Type B pancreatic cell (in vitro differentiated cells): ENCODE data around the gene SFRP5. TPM values are rescaled to one million over a fixed set of nuclear protein-coding genes. Genes with fewer than 3 reads are reported as not detected.

Experiments
- DNase-seq: peaks from one replicate; pipeline ENCODE4 v3.0.0; 2021; ENCODE audit warnings: mixed read lengths; ENCODE audit not compliant: unreplicated experiment; ENCODE audit errors: extremely low spot score
- H3K27ac Mint-ChIP-seq: 2 replicates; pipeline ENCODE4 v1.8.0; 2021; ENCODE audit warnings: mild to moderate bottlenecking, mixed read lengths
- H3K27me3 Mint-ChIP-seq: 2 replicates; pipeline ENCODE4 v1.8.0; 2021; ENCODE audit warnings: mixed read lengths
- H3K36me3 Mint-ChIP-seq: 2 replicates; pipeline ENCODE4 v1.8.0; 2021; ENCODE audit warnings: mixed read lengths
- H3K4me1 Mint-ChIP-seq: one replicate; pipeline ENCODE4 v1.8.0; 2021; ENCODE audit warnings: mixed read lengths; ENCODE audit not compliant: unreplicated experiment
- H3K4me3 Mint-ChIP-seq: 2 replicates; pipeline ENCODE4 v1.8.0; 2021; ENCODE audit warnings: mild to moderate bottlenecking, mixed read lengths
- H3K9me3 Mint-ChIP-seq: 2 replicates; pipeline ENCODE4 v1.8.0; 2021; ENCODE audit warnings: mixed read lengths
- total RNA-seq: library from RNA; stranded (reverse); gene quantifications from 2 replicates; pipeline ENCODE4 v1.2.1, GENCODE V29; 2021; ENCODE audit warnings: low replicate concordance
- TF ChIP-seq, protein P1 (sequence below): fragments of 200-600 bp; sonication (generic); conservative IDR thresholded peaks from 2 replicates; pipeline ENCODE4 v1.5.0; 2021; ENCODE audit warnings: antibody characterized with exemption, mild to moderate bottlenecking

SFRP5 gene
- total RNA-seq, 1 donor from 2014 or later, result 5.7 TPM

DNA sequence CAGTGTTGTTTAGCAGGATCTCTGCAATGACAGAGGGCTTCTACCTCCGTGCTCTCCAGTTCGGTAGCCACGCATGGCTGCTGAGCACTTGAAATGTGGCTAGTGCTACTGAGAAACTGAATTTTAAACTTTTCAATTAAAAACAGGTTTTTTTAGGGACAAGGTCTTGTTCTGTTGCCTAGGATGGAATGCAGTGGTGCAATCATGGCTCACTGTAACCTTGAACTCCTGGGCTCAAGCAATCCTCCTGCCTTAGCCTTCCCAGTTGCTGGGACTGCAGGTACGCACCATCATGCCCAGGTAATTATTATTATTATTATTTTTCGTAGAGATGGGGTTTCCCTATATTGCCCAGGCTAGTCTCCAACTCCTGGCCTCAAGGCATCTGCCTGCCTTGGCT is 13.4 kb upstream of the SFRP5 start:
- Mint-ChIP-seq H3K27me3 (peaks cover 35% of the 10 kb centered on the region), H3K4me1 (peaks cover 10% of the 10 kb centered on the region), H3K4me3 (no peak overlapping the region), H3K27ac (no peak overlapping the region), H3K36me3 (no peaks in the 10 kb centered on the region), H3K9me3 (no peaks in the 10 kb centered on the region)
- TF ChIP-seq, protein P1, sequence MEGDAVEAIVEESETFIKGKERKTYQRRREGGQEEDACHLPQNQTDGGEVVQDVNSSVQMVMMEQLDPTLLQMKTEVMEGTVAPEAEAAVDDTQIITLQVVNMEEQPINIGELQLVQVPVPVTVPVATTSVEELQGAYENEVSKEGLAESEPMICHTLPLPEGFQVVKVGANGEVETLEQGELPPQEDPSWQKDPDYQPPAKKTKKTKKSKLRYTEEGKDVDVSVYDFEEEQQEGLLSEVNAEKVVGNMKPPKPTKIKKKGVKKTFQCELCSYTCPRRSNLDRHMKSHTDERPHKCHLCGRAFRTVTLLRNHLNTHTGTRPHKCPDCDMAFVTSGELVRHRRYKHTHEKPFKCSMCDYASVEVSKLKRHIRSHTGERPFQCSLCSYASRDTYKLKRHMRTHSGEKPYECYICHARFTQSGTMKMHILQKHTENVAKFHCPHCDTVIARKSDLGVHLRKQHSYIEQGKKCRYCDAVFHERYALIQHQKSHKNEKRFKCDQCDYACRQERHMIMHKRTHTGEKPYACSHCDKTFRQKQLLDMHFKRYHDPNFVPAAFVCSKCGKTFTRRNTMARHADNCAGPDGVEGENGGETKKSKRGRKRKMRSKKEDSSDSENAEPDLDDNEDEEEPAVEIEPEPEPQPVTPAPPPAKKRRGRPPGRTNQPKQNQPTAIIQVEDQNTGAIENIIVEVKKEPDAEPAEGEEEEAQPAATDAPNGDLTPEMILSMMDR, result no peak
- no peak for DNase-seq

DNA sequence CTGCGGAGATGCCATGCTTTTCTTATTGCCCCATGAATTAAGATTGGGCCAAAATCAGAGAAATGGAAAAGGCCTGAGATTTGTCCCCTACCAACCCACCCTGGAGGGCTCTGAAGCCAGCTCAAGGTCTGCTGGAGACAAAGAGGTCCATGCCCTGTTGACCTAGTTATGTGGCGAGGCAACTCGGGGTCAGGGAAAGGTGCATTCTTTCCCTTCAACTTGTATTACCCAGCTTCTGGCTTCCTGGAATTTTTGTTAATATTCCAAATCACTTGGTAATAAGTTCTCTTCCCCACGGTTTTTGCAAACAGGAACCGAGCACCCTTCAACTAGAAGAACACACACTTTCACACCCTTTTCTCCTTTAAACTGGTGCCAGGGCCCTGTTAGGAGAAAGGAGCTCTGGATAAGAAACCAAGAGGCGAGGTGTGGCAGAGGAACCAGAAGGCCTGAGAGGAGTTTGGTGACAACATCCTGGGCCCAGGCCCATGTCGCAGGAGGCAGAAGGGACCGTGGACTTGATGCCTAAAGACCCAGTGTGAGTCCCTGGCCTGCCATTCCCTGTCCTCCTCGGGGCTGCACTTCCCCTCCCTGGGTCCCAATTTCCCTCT is 12.5 kb upstream of the SFRP5 start:
- H3K36me3 Mint-ChIP-seq, result no peaks in the 10 kb centered on the region
- DNase-seq, result no peak
- no peak overlapping the region for H3K4me3 Mint-ChIP-seq
- TF ChIP-seq, protein P1, result no peak
- peaks cover 35% of the 10 kb centered on the region for H3K27me3 Mint-ChIP-seq
- no peaks in the 10 kb centered on the region for H3K9me3 Mint-ChIP-seq
- H3K27ac Mint-ChIP-seq, result no peak overlapping the region
- peaks cover 10% of the 10 kb centered on the region for H3K4me1 Mint-ChIP-seq

GRCh38 chr10:97782455-97783228 is 10.8 kb upstream of the SFRP5 start:
- H3K4me1 Mint-ChIP-seq, result peaks cover 6% of the 10 kb centered on the region
- DNase-seq, result no peak
- H3K9me3 Mint-ChIP-seq, result no peaks in the 10 kb centered on the region
- TF ChIP-seq, protein P1, result peak; percentile 20
- H3K27me3 Mint-ChIP-seq, result peaks cover 34% of the 10 kb centered on the region
- no peaks in the 10 kb centered on the region for H3K36me3 Mint-ChIP-seq
- H3K4me3 Mint-ChIP-seq, result no peak overlapping the region
- H3K27ac Mint-ChIP-seq, result no peak overlapping the region

DNA sequence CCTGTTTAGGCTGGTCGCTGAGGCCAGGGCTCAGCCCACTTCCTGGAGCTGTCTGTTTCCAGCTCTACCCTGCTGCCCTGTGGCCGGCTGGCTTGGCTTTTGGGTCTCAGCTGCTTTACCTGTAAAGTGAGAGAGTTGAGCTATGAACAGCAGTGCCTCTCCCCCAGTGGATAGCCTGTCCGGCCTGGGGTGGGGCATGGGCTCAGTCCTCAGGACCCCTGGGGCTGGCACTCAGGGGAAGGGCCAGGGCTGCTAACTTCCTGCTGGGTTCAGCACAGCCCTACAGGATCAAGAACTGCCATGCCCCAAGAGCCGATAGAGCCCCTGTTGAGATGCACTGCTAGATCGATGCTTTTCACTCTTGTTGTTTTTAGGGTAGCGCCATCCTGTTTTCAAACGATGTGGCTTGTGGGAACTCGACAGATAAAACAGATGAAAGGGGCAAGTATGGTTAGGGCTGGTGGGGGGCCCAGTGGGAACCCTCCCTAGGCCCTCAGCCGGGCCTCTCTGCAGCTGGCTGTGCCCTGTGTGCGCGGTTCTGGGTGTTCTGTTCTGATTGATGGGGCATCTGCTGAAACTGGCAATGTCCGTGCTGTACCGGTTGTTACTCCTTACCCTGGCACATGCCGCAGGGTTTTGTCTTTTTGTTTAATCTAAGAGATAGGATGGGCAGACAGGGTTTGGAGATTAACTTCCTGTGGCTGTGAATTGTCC is 10.0 kb upstream of the SFRP5 start:
- no peak overlapping the region for H3K4me3 Mint-ChIP-seq
- no peaks in the 10 kb centered on the region for H3K36me3 Mint-ChIP-seq
- peaks cover 26% of the 10 kb centered on the region for H3K27me3 Mint-ChIP-seq
- TF ChIP-seq, protein P1, result no peak
- no peak for DNase-seq
- H3K27ac Mint-ChIP-seq, result no peak overlapping the region
- H3K4me1 Mint-ChIP-seq, result peaks cover 6% of the 10 kb centered on the region
- no peaks in the 10 kb centered on the region for H3K9me3 Mint-ChIP-seq

- Mint-ChIP-seq H3K36me3 (no peaks in the 10 kb centered on the region), H3K4me3 (no peak overlapping the region), H3K27me3 (peaks cover 21% of the 10 kb centered on the region), H3K4me1 (peaks cover 6% of the 10 kb centered on the region), H3K27ac (no peak overlapping the region), H3K9me3 (no peaks in the 10 kb centered on the region)
- no peak for DNase-seq
- TF ChIP-seq, protein P1, result no peak
Observed at GRCh38 chr10:97780841-97781617, 9.2 kb upstream of the SFRP5 start.
